H1 (cell line): ENCODE results near the gene CAMK2B. TPM values are rescaled to one million over a fixed set of nuclear protein-coding genes. Genes with fewer than 3 reads are reported as not detected.

Experiments
- CBX5 ChIP-seq: fragments of 300-800, 300-1000 bp; sonication (generic); IDR thresholded peaks from 2 replicates; pipeline ENCODE4 v1.7.1; 2016; ENCODE audit warnings: antibody characterized with exemption, low read length, low read depth
- CBX8 ChIP-seq: fragments of 300-800, 300-1000 bp; sonication (generic); IDR thresholded peaks from 2 replicates; pipeline ENCODE4 v1.7.1; 2016; ENCODE audit warnings: low read depth, low read length, borderline replicate concordance
- CEBPB ChIP-seq: IDR thresholded peaks from 2 replicates; pipeline ENCODE4 v1.6.1; 2012; ENCODE audit warnings: low read depth, low read length
- EGR1 ChIP-seq: IDR thresholded peaks from 2 replicates; pipeline ENCODE4 v1.6.1; 2011; ENCODE audit warnings: low read depth, low read length, borderline replicate concordance
- EP300 ChIP-seq, 2 experiments: IDR thresholded peaks; 1 replicate in 1 of 2; 2 replicates in 1 of 2; pipeline ENCODE4 v1.6.1; 2011 to 2012; ENCODE audit warnings: low read depth in 2 of 2, low read length in 2 of 2, mild to moderate bottlenecking in 2 of 2, borderline replicate concordance in 1 of 2, inconsistent platforms in 1 of 2, moderate library complexity in 1 of 2
- JUN ChIP-seq: IDR thresholded peaks from 2 replicates; pipeline ENCODE4 v1.6.1; 2011; ENCODE audit warnings: low read depth, mild to moderate bottlenecking, improper control_type of control experiment, low read length
- KDM4A ChIP-seq: IDR thresholded peaks from one replicate; pipeline ENCODE4 v1.7.1; 2012; ENCODE audit warnings: low read depth, mild to moderate bottlenecking, moderate library complexity, low read length, inconsistent platforms; ENCODE audit not compliant: severe bottlenecking
- KDM5A ChIP-seq: fragments of 200-600 bp; IDR thresholded peaks from 2 replicates; pipeline ENCODE4 v1.7.1; 2012; ENCODE audit warnings: mild to moderate bottlenecking, low read length, inconsistent platforms, mixed read lengths
- MAX ChIP-seq: IDR thresholded peaks from 2 replicates; pipeline ENCODE4 v1.6.1; 2012; ENCODE audit warnings: inconsistent platforms
- POLR2A ChIP-seq, 2 experiments: IDR thresholded peaks; 1 replicate in 1 of 2; 2 replicates in 1 of 2; pipeline ENCODE4 v1.6.1; 2011; ENCODE audit warnings: low read depth in 2 of 2, low read length in 2 of 2, mild to moderate bottlenecking in 2 of 2; ENCODE audit errors: control extremely low read depth in 1 of 2
- POLR2AphosphoS5 ChIP-seq: IDR thresholded peaks from 2 replicates; pipeline ENCODE4 v1.6.1; 2011; ENCODE audit warnings: low read depth, low read length
- POU5F1 ChIP-seq: IDR thresholded peaks from 2 replicates; pipeline ENCODE4 v1.6.1; 2011; ENCODE audit warnings: low read depth, mild to moderate bottlenecking, low read length, moderate library complexity
- SAP30 ChIP-seq: fragments of 300-600 bp; sonication (generic); IDR thresholded peaks from 2 replicates; pipeline ENCODE4 v1.7.1; 2012; ENCODE audit warnings: low read length, moderate library complexity, mild to moderate bottlenecking, inconsistent platforms; ENCODE audit not compliant: insufficient read depth, insufficient replicate concordance
- SIN3A ChIP-seq, 2 experiments: IDR thresholded peaks in 1 of 2; conservative IDR thresholded peaks in 1 of 2; 2 replicates each; pipeline ENCODE4 v1.6.1; 2011 to 2012; ENCODE audit warnings: low read length in 2 of 2, improper control_type of control experiment in 1 of 2, low read depth in 1 of 2, mild to moderate bottlenecking in 1 of 2
- SIRT6 ChIP-seq: IDR thresholded peaks from one replicate; pipeline ENCODE4 v1.7.1; 2012; ENCODE audit warnings: low read length, inconsistent platforms
- SIX5 ChIP-seq: IDR thresholded peaks from 2 replicates; pipeline ENCODE4 v1.6.1; 2011; ENCODE audit warnings: mild to moderate bottlenecking, low read depth, low read length
- SRF ChIP-seq: IDR thresholded peaks from 2 replicates; pipeline ENCODE4 v1.6.1; 2011; ENCODE audit warnings: mild to moderate bottlenecking, low read depth, low read length, moderate library complexity
- TAF1 ChIP-seq: IDR thresholded peaks from 2 replicates; pipeline ENCODE4 v1.6.1; 2011; ENCODE audit warnings: mild to moderate bottlenecking, low read depth, low read length
- TCF12 ChIP-seq: IDR thresholded peaks from 2 replicates; pipeline ENCODE4 v1.6.1; 2011; ENCODE audit warnings: low read depth, mild to moderate bottlenecking, low read length
- USF2 ChIP-seq: IDR thresholded peaks from 2 replicates; pipeline ENCODE4 v1.6.1; 2011; ENCODE audit warnings: low read length, improper control_type of control experiment
- polyA plus RNA-seq, 7 experiments: library from polyadenylated mRNA; depleted of rRNA in 3 of 7; stranded (reverse) in 5 of 7; unstranded in 2 of 7; fragments of >200 nt in 5 of 7; fragments of 200-250 nt in 2 of 7; gene quantifications; 1 replicate in 5 of 7; 2 replicates in 1 of 7; 4 replicates in 1 of 7; pipeline versions ENCODE4 v1.2.1 to v1.2.3, GENCODE V29; 2011 to 2013; ENCODE audit warnings: missing spikeins in 2 of 7, mixed read lengths in 2 of 7
- total RNA-seq: library from RNA; stranded (reverse); fragmentation: NEBNext Ultra II Directional; extraction: Animal tissue kit (Norgen Biotek cat#: 25700); gene quantifications from 2 replicates; pipeline ENCODE4 v1.2.1, GENCODE V29; 2021
- TF ChIP-seq, protein P1 (sequence below), 3 experiments: IDR thresholded peaks; 1 replicate in 2 of 3; 2 replicates in 1 of 3; pipeline versions ENCODE4 v1.5.1 to v1.6.1; 2011; ENCODE audit warnings: low read length in 3 of 3, mild to moderate bottlenecking in 3 of 3, inconsistent platforms in 2 of 3, low read depth in 1 of 3, moderate library complexity in 1 of 3; ENCODE audit not compliant: insufficient read depth in 1 of 3; ENCODE audit errors: control extremely low read depth in 1 of 3
- TF ChIP-seq, protein P2 (sequence below): IDR thresholded peaks from 2 replicates; pipeline ENCODE4 v1.6.1; 2012; ENCODE audit warnings: inconsistent platforms

The CAMK2B gene
- total and polyA plus RNA-seq, 2 of the 8 experiments (the other 6 are each of a cell fraction or from before 2014, with no cell fraction given) = 0.05 to 0.15 TPM

DNA sequence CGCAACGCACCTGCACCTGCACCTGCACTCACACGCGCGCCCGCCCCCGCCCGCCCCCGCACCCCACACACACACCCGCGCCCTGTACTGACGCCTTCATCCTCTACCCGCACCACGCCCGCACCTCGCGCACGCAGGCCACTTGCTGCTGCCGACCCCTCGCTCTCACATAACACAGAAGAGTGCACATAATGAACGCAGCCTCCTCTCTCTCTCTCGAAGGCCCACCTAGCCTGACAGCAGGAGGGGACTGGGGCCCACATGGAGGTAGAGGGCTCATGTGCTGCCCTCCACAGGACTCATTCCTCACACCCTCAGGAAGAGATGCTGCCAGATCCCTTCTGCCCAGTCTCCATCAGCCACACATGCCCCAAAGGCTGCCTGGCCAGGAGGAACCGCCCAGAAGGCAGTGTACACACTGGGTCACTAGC is 432 bp upstream of the CAMK2B start (continued):
- TF ChIP-seq, protein P1, sequence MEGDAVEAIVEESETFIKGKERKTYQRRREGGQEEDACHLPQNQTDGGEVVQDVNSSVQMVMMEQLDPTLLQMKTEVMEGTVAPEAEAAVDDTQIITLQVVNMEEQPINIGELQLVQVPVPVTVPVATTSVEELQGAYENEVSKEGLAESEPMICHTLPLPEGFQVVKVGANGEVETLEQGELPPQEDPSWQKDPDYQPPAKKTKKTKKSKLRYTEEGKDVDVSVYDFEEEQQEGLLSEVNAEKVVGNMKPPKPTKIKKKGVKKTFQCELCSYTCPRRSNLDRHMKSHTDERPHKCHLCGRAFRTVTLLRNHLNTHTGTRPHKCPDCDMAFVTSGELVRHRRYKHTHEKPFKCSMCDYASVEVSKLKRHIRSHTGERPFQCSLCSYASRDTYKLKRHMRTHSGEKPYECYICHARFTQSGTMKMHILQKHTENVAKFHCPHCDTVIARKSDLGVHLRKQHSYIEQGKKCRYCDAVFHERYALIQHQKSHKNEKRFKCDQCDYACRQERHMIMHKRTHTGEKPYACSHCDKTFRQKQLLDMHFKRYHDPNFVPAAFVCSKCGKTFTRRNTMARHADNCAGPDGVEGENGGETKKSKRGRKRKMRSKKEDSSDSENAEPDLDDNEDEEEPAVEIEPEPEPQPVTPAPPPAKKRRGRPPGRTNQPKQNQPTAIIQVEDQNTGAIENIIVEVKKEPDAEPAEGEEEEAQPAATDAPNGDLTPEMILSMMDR (IDR thresholded peaks at IDR 0.05; ENCODE audit: control extremely low read depth in 1 of 3, insufficient read depth in 1 of 3, low read depth in 1 of 3, low read length in 3 of 3) = peak; percentile 25 to 32 (median 26)
- TF ChIP-seq CEBPB (no peak), JUN (no peak), POU5F1 (no peak), EGR1 (no peak), CBX5 (no peak), TCF12 (no peak), CBX8 (no peak), MAX (peak; percentile 73), POLR2AphosphoS5 (no peak), TAF1 (no peak), SAP30 (no peak), SIN3A (conservative IDR thresholded peaks at IDR 0.05 in 1 of 2, IDR thresholded peaks at IDR 0.05 in 1 of 2; ENCODE audit: low read depth in 1 of 2, low read length in 2 of 2) (no peak), KDM4A (no peak), USF2 (no peak), SIX5 (no peak), SIRT6 (no peak), POLR2A (IDR thresholded peaks at IDR 0.05; ENCODE audit: control extremely low read depth in 1 of 2, low read depth in 2 of 2, low read length in 2 of 2) (no peak), SRF (no peak), EP300 (IDR thresholded peaks at IDR 0.05; ENCODE audit: borderline replicate concordance in 1 of 2, low read depth in 2 of 2, low read length in 2 of 2) (no peak), KDM5A (no peak)
- TF ChIP-seq, protein P2, sequence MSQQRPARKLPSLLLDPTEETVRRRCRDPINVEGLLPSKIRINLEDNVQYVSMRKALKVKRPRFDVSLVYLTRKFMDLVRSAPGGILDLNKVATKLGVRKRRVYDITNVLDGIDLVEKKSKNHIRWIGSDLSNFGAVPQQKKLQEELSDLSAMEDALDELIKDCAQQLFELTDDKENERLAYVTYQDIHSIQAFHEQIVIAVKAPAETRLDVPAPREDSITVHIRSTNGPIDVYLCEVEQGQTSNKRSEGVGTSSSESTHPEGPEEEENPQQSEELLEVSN = peak; percentile 44
